Measurements from ENCODE around the gene EMC7. TPM values are rescaled to one million over a fixed set of nuclear protein-coding genes. Genes with fewer than 3 reads are reported as not detected.

EMC7 gene
- total and polyA plus RNA-seq, 2 donors (not counting 1 experiment from before 2014, with no cell fraction given) = 18.4 to 29.9 TPM

GRCh38 chr15:34147371-34148140 lies 45.9 kb upstream of the EMC7 start:
- Mint-ChIP-seq H3K4me1 (peaks cover 3% of the 10 kb centered on the region), H3K27me3 (no peaks in the 10 kb centered on the region), H3K27ac (no peak overlapping the region), H3K4me3 (no peak overlapping the region), H3K9me3 (ENCODE audit: insufficient read depth) (no peaks in the 10 kb centered on the region)
- Histone ChIP-seq H3K27ac (ENCODE audit: low read length in 2 of 2) (no peak overlapping the region), H3K4me1 (ENCODE audit: control insufficient read depth in 2 of 2, insufficient read depth in 2 of 2, low read length in 2 of 2) (no peaks in the 10 kb centered on the region), H3K27me3 (replicated peaks in 1 of 4; ENCODE audit: control extremely low read depth in 1 of 4, control insufficient read depth in 3 of 4, insufficient read depth in 4 of 4, low read length in 3 of 4) (no peaks in the 10 kb centered on the region), H3K4me3 (ENCODE audit: control extremely low read depth in 1 of 5, extremely low read depth in 1 of 5, insufficient read depth in 1 of 5, low read depth in 2 of 5, low read length in 4 of 5) (no peak overlapping the region), H3K9me3 (ENCODE audit: control extremely low read depth in 1 of 3, control insufficient read depth in 2 of 3, insufficient read depth in 1 of 3, low read length in 2 of 3) (no peaks in the 10 kb centered on the region), H2AFZ (ENCODE audit: insufficient read depth, low read depth, low read length, poor library complexity, severe bottlenecking) (no peak overlapping the region), H3K9ac (ENCODE audit: low read length) (no peak overlapping the region), H3K36me3 (replicated peaks in 1 of 2; ENCODE audit: control extremely low read depth in 1 of 2, control insufficient read depth in 1 of 2, extremely low read depth in 1 of 2, insufficient read depth in 2 of 2, low read length in 1 of 2) (peaks cover 11 to 27% of the 10 kb centered on the region in 2 experiments), H3K4me2 (replicated peaks; ENCODE audit: low read depth, low read length, poor library complexity, severe bottlenecking) (no peak overlapping the region), H3K79me2 (ENCODE audit: control insufficient read depth, insufficient read depth, low read length) (no peaks in the 10 kb centered on the region), H4K20me1 (ENCODE audit: control insufficient read depth, insufficient read depth, low read length, poor library complexity, severe bottlenecking) (no peaks in the 10 kb centered on the region)
- TF ChIP-seq CTCF (IDR thresholded peaks at IDR 0.05) (no peak), EZH2 (IDR thresholded peaks at IDR 0.05; ENCODE audit: borderline replicate concordance, insufficient read depth, low read depth, low read length, poor library complexity, severe bottlenecking) (no peak)
- POLR2A ChIA-PET = no interaction called here
- intact Hi-C loops (cut with micrococcal nuclease) = no loop called here
- CTCF ChIA-PET = no interaction called here
- no peak for ATAC-seq (ENCODE audit: low read depth)
- 100% methylated on average over 1 of the region's 6 CpGs for WGBS (ENCODE audit: insufficient coverage)
- DNase-seq = no peak

- TF ChIP-seq CTCF (IDR thresholded peaks at IDR 0.05) (no peak), EZH2 (IDR thresholded peaks at IDR 0.05; ENCODE audit: borderline replicate concordance, insufficient read depth, low read depth, low read length, poor library complexity, severe bottlenecking) (no peak)
- no peak overlapping the region for H3K9ac ChIP-seq (ENCODE audit: low read length)
- H3K4me3 Mint-ChIP-seq = no peak overlapping the region
- no peak overlapping the region for H3K4me3 ChIP-seq (ENCODE audit: control extremely low read depth in 1 of 5, extremely low read depth in 1 of 5, insufficient read depth in 1 of 5, low read depth in 2 of 5, low read length in 4 of 5)
- H3K4me1 ChIP-seq (ENCODE audit: control insufficient read depth in 2 of 2, insufficient read depth in 2 of 2, low read length in 2 of 2) = no peaks in the 10 kb centered on the region
- H3K9me3 ChIP-seq (ENCODE audit: control extremely low read depth in 1 of 3, control insufficient read depth in 2 of 3, insufficient read depth in 1 of 3, low read length in 2 of 3) = no peaks in the 10 kb centered on the region
- ATAC-seq (ENCODE audit: low read depth) = no peak
- H3K79me2 ChIP-seq (ENCODE audit: control insufficient read depth, insufficient read depth, low read length) = no peaks in the 10 kb centered on the region
- no peaks in the 10 kb centered on the region for H4K20me1 ChIP-seq (ENCODE audit: control insufficient read depth, insufficient read depth, low read length, poor library complexity, severe bottlenecking)
- no peak overlapping the region for H2AFZ ChIP-seq (ENCODE audit: insufficient read depth, low read depth, low read length, poor library complexity, severe bottlenecking)
- H3K27me3 ChIP-seq (replicated peaks in 1 of 4; ENCODE audit: control extremely low read depth in 1 of 4, control insufficient read depth in 3 of 4, insufficient read depth in 4 of 4, low read length in 3 of 4) = no peaks in the 10 kb centered on the region
- POLR2A ChIA-PET = no interaction called here
- no peak overlapping the region for H3K27ac ChIP-seq (ENCODE audit: low read length in 2 of 2)
- WGBS (ENCODE audit: insufficient coverage) = no CpG with 5 or more reads among the region's 1 CpG
- no peaks in the 10 kb centered on the region for H3K4me1 Mint-ChIP-seq
- intact Hi-C loops (cut with micrococcal nuclease) = no loop called here
- no peaks in the 10 kb centered on the region for H3K9me3 Mint-ChIP-seq (ENCODE audit: insufficient read depth)
- no peak for DNase-seq
- no peaks in the 10 kb centered on the region for H3K27me3 Mint-ChIP-seq
- CTCF ChIA-PET = no interaction called here
- no peaks in the 10 kb centered on the region for H3K36me3 ChIP-seq (replicated peaks in 1 of 2; ENCODE audit: control extremely low read depth in 1 of 2, control insufficient read depth in 1 of 2, extremely low read depth in 1 of 2, insufficient read depth in 2 of 2, low read length in 1 of 2)
- no peak overlapping the region for H3K27ac Mint-ChIP-seq
- H3K4me2 ChIP-seq (replicated peaks; ENCODE audit: low read depth, low read length, poor library complexity, severe bottlenecking) = no peak overlapping the region
Observed at GRCh38 chr15:34133511-34133910, 31.8 kb upstream of the EMC7 start.

All from B cell (primary cell).